Liver (tissue), 9 donors: ENCODE data around the gene ATF4. TPM values are rescaled to one million over a fixed set of nuclear protein-coding genes. Genes with fewer than 3 reads are reported as not detected.

Experiments
- DNase-seq: peaks from one replicate; pipeline ENCODE4 v3.0.0-alpha.2; 2017; ENCODE audit warnings: low spot score
- H3K27ac ChIP-seq, 2 donors: one replicate each; pipeline ENCODE4 v1.7.0; 2013; ENCODE audit warnings: inconsistent platforms in 2 of 2, low read length in 2 of 2, control low read depth in 1 of 2, low read depth in 1 of 2, mild to moderate bottlenecking in 1 of 2
- H3K27me3 ChIP-seq, 4 donors: one replicate each; pipeline versions ENCODE4 v1.6.1 to v1.7.0; 2013; ENCODE audit warnings: low read length in 3 of 4, inconsistent platforms in 1 of 4, mild to moderate bottlenecking in 1 of 4, moderate library complexity in 1 of 4; ENCODE audit not compliant: control insufficient read depth in 4 of 4, insufficient read depth in 4 of 4
- H3K36me3 ChIP-seq, 4 donors: one replicate each; pipeline versions ENCODE4 v1.6.1 to v1.7.0; 2013; ENCODE audit warnings: low read length in 3 of 4, mild to moderate bottlenecking in 3 of 4, low read depth in 1 of 4, moderate library complexity in 1 of 4; ENCODE audit not compliant: control insufficient read depth in 4 of 4, insufficient read depth in 3 of 4
- H3K4me1 ChIP-seq, 4 donors: one replicate each; pipeline versions ENCODE4 v1.6.1 to v1.7.0; 2013; ENCODE audit warnings: low read length in 3 of 4, mild to moderate bottlenecking in 3 of 4, moderate library complexity in 1 of 4; ENCODE audit not compliant: control insufficient read depth in 4 of 4, insufficient read depth in 4 of 4
- H3K4me3 ChIP-seq, 3 donors: one replicate each; pipeline versions ENCODE4 v1.6.1 to v1.7.0; 2013; ENCODE audit warnings: low read length in 3 of 3, control low read depth in 1 of 3, low read depth in 1 of 3, mild to moderate bottlenecking in 1 of 3
- H3K9ac ChIP-seq, 2 donors: one replicate each; pipeline ENCODE4 v1.7.0; 2013; ENCODE audit warnings: low read length in 2 of 2, mild to moderate bottlenecking in 2 of 2, moderate library complexity in 2 of 2, control low read depth in 1 of 2, low read depth in 1 of 2
- H3K9me3 ChIP-seq, 4 donors: one replicate each; pipeline versions ENCODE4 v1.6.1 to v1.7.0; 2013; ENCODE audit warnings: low read length in 3 of 4; ENCODE audit not compliant: control insufficient read depth in 4 of 4
- ATF3 ChIP-seq: IDR thresholded peaks from 2 replicates; pipeline ENCODE4 v1.6.1; 2016; ENCODE audit warnings: antibody characterized with exemption
- CTCF ChIP-seq: fragments of 150-350 bp; IDR thresholded peaks from 2 replicates; pipeline ENCODE4 v1.5.1; 2017; ENCODE audit warnings: improper control_type of control experiment, low read depth, low read length; ENCODE audit not compliant: missing input control
- EGR1 ChIP-seq, 2 donors: IDR thresholded peaks; 2 replicates each; pipeline ENCODE4 v1.6.1; 2016 to 2018; ENCODE audit warnings: antibody characterized with exemption in 2 of 2, low read depth in 2 of 2
- FOXA1 ChIP-seq: IDR thresholded peaks from 2 replicates; pipeline ENCODE4 v1.6.1; 2016; ENCODE audit warnings: antibody characterized with exemption
- FOXA2 ChIP-seq: IDR thresholded peaks from 2 replicates; pipeline ENCODE4 v1.6.1; 2016; ENCODE audit warnings: antibody characterized with exemption
- GABPA ChIP-seq, 2 donors: IDR thresholded peaks in 1 of 2; conservative IDR thresholded peaks in 1 of 2; 2 replicates each; pipeline ENCODE4 v1.6.1; 2016; ENCODE audit warnings: antibody characterized with exemption in 2 of 2, mild to moderate bottlenecking in 1 of 2, moderate library complexity in 1 of 2
- HNF4A ChIP-seq, 2 donors: conservative IDR thresholded peaks; 2 replicates each; pipeline ENCODE4 v1.6.1; 2016; ENCODE audit warnings: antibody characterized with exemption in 2 of 2, mild to moderate bottlenecking in 2 of 2
- HNF4G ChIP-seq: IDR thresholded peaks from 2 replicates; pipeline ENCODE4 v1.6.1; 2016; ENCODE audit warnings: antibody characterized with exemption
- JUND ChIP-seq, 2 donors: IDR thresholded peaks; 2 replicates each; pipeline ENCODE4 v1.6.1; 2016; ENCODE audit warnings: antibody characterized with exemption in 2 of 2
- MAX ChIP-seq: IDR thresholded peaks from 2 replicates; pipeline ENCODE4 v1.6.1; 2016; ENCODE audit warnings: antibody characterized with exemption
- NR2F2 ChIP-seq: IDR thresholded peaks from 2 replicates; pipeline ENCODE4 v1.6.1; 2016; ENCODE audit warnings: antibody characterized with exemption
- RAD21 ChIP-seq, 2 donors: IDR thresholded peaks; 2 replicates each; pipeline ENCODE4 v1.6.1; 2016; ENCODE audit warnings: antibody characterized with exemption in 2 of 2, mild to moderate bottlenecking in 2 of 2
- REST ChIP-seq: IDR thresholded peaks from 2 replicates; pipeline ENCODE4 v1.6.1; 2016; ENCODE audit warnings: antibody characterized with exemption, mild to moderate bottlenecking
- RXRA ChIP-seq, 2 donors: IDR thresholded peaks; 2 replicates each; pipeline ENCODE4 v1.6.1; 2017 to 2018; ENCODE audit warnings: antibody characterized with exemption in 2 of 2, mild to moderate bottlenecking in 1 of 2
- SP1 ChIP-seq: IDR thresholded peaks from 2 replicates; pipeline ENCODE4 v1.6.1; 2018; ENCODE audit warnings: antibody characterized with exemption, mild to moderate bottlenecking
- TAF1 ChIP-seq: conservative IDR thresholded peaks from 2 replicates; pipeline ENCODE4 v1.6.1; 2016; ENCODE audit warnings: antibody characterized with exemption, mild to moderate bottlenecking
- YY1 ChIP-seq: IDR thresholded peaks from 2 replicates; pipeline ENCODE4 v1.6.1; 2016; ENCODE audit warnings: antibody characterized with exemption, mild to moderate bottlenecking
- ZBTB33 ChIP-seq: IDR thresholded peaks from 2 replicates; pipeline ENCODE4 v1.6.1; 2016; ENCODE audit warnings: antibody characterized with exemption
- WGBS: extraction: QIAGEN DNeasy Blood & Tissue Kit; methylation state at CpG from one replicate; pipeline ENCODE4 v1.1.7; 2013; 5-methylcytosine and 5-hydroxymethylcytosine counted together
- polyA plus RNA-seq, 2 donors: library from polyadenylated mRNA; stranded (reverse) in 1 of 2; unstranded in 1 of 2; fragments of 200-250 nt in 1 of 2; fragments of >200 nt in 1 of 2; fragmentation: Nextera tagmentation in 1 of 2; extraction: Ambion mirVana in 1 of 2; gene quantifications; one replicate each; pipeline versions ENCODE4 v1.2.1 to v1.2.3, GENCODE V29; 2013 to 2015
- total RNA-seq, 2 donors: library from RNA; depleted of rRNA; stranded (reverse); fragments of >200 nt; gene quantifications; one replicate each; pipeline ENCODE4 v1.2.3, GENCODE V29; 2014
- donor health status: healthy.
- donor health status: healthy.
- donor health status: healthy.
- donor health status: healthy.
- donor health status: healthy.

Gene ATF4
- total and polyA plus RNA-seq, 4 donors: 112 to 211 (median 169) TPM

GRCh38 chr22:39502109-39502788 lies 18.1 kb upstream of the ATF4 start, which contains the start of gene MIEF1:
TSS of gene MIEF1 (plus strand) at chr22:39502290. CDS start at chr22:39511295, 9,005 bp downstream.
- H3K4me1 ChIP-seq: peaks cover 11 to 26% (median 23%) of the 10 kb centered on the region in 4 donors
- peaks cover 7 to 24% (median 21%) of the 10 kb centered on the region in 4 donors for H3K36me3 ChIP-seq
- WGBS: under 1% methylated on average over 58 of the region's 58 CpGs
- no peaks in the 10 kb centered on the region for H3K27me3 ChIP-seq
- no peaks in the 10 kb centered on the region for H3K9me3 ChIP-seq
- H3K4me3 ChIP-seq: peak within 1 kb of the TSS; percentile 86 to 88 (median 87)
- DNase-seq: peak; percentile 99
- H3K27ac ChIP-seq: peak within 1 kb of the TSS; percentile 81 to 89
- TF ChIP-seq ZBTB33 (peak; percentile 11), CTCF (no peak), FOXA2 (no peak), RAD21 (IDR thresholded peaks at IDR 0.05) (peak in 1 of 2 donors; percentile 18), TAF1 (peak; percentile 40), JUND (IDR thresholded peaks at IDR 0.05) (peak in 1 of 2 donors; percentile 64), MAX (peak; percentile 94), SP1 (peak; percentile 53), HNF4G (no peak), RXRA (IDR thresholded peaks at IDR 0.05) (peak; percentile 54 to 72), YY1 (peak; percentile 96), REST (peak; percentile 37), EGR1 (IDR thresholded peaks at IDR 0.05; ENCODE audit: low read depth in 2 of 2) (peak; percentile 16 to 62), NR2F2 (peak; percentile 89), HNF4A (conservative IDR thresholded peaks at IDR 0.05) (peak in 1 of 2 donors; percentile 40), GABPA (IDR thresholded peaks at IDR 0.05 in 1 of 2, conservative IDR thresholded peaks at IDR 0.05 in 1 of 2) (peak; percentile 83 to 96), ATF3 (no peak), FOXA1 (no peak)
- peak within 1 kb of the TSS; percentile 74 to 89 for H3K9ac ChIP-seq
